ENCODE results near the gene B2M.
"Not testable (repeated sequence)": the region's sequence is repeated elsewhere in the genome, so short reads cannot be mapped to it uniquely, and the experiment has no call there.

B2M gene

GRCh38 chr15:44700676-44701075, 10.6 kb upstream of the B2M start:
- not testable (repeated sequence) for DNase-seq

DNA sequence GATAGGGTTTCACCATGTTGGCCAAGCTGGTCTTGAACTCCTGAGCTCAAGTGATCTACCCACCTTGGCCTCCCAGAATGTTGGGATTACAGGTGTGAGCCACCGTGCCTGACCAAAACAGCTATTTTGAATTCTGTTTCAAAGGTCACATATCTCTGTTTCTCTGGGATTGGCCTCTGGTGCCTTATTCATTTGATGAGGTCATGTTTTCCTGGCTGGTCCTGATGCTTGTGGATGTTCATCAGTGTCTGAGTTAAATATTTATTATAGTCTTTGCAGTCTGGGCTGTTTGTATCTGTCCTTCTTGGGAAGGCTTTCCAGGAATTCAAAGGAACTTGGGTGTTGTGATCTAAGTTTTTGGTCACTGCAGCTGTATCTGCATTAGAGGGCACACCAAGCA, 5.3 kb upstream of the B2M start:
- DNase-seq: no peak

DNA sequence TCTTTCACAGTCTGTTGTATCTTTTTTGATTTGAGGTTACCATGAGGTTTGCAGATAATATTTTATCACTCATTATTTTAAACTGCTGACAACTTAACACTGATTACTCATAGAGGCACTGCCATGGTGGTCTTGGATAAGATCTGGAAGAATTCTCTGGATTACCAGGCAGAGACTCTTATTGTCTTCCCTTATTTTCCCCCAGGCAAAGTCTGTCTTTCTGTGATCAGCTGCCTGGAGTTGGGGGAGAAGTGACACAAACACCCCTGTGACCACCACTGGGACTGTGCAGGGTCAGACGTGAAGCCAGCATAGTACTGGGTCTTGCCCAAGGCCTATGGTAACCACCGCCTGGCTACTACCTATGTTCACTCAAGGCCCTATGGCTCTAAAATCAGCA, 4.9 kb upstream of the B2M start:
- DNase-seq: no peak

DNA sequence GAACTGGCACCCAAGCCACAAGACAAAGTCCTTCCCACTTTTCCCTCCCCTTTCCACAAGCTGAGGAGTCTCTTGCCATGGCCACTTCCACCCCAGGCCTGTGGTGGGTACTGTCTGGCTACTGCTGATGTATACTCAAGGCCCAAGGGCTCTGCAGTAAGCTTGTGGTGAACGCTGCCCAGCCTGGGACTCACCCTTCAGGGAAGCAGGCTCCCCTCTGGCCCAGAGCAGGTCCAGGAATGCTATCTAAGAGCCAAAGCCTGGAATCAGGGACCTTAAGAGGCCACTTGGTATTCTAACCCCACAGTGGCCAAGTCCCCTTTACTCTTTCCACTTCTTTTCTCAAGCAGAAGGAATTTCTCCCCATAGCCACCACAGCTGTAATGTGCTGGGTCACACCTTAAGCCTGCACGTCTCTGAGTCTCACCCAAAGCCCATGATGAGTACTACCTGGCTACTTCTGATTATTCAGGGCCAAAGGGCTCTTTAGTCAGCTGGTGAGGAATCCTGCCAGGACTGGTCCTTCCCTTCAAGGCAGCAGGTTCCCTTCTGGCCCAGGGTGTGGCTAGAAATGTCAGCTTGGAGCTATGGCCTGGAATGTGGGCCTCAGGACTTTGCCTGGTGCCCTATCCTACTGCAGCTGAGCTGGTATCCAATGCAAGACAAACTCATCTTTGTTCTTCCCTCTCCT, 4.2 kb upstream of the B2M start:
- DNase-seq: no peak

GRCh38 chr15:44710236-44711095, 851 bp upstream of the B2M start:
- no peak for DNase-seq

- DNase-seq: peak in 1 of 2 donors; percentile 48
These were observed 527 bp downstream of the B2M start for GRCh38 chr15:44711743-44712345.

- peak in 1 of 2 donors; percentile 52 for DNase-seq
These were observed 1.2 kb downstream of the B2M start for GRCh38 chr15:44712346-44713005.

- no peak for DNase-seq
These were observed 2.0 kb downstream of the B2M start for GRCh38 chr15:44713006-44713966.

- DNase-seq: no peak
These were observed 4.0 kb downstream of the B2M start for GRCh38 chr15:44715142-44715796.

- DNase-seq: no peak
These were observed 4.5 kb downstream of the B2M start for GRCh38 chr15:44715797-44716334.

DNA sequence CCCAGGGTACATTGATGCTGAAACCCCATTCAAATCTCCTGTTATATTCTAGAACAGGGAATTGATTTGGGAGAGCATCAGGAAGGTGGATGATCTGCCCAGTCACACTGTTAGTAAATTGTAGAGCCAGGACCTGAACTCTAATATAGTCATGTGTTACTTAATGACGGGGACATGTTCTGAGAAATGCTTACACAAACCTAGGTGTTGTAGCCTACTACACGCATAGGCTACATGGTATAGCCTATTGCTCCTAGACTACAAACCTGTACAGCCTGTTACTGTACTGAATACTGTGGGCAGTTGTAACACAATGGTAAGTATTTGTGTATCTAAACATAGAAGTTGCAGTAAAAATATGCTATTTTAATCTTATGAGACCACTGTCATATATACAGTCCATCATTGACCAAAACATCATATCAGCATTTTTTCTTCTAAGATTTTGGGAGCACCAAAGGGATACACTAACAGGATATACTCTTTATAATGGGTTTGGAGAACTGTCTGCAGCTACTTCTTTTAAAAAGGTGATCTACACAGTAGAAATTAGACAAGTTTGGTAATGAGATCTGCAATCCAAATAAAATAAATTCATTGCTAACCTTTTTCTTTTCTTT, 5.8 kb downstream of the B2M start:
- no peak for DNase-seq

DNA sequence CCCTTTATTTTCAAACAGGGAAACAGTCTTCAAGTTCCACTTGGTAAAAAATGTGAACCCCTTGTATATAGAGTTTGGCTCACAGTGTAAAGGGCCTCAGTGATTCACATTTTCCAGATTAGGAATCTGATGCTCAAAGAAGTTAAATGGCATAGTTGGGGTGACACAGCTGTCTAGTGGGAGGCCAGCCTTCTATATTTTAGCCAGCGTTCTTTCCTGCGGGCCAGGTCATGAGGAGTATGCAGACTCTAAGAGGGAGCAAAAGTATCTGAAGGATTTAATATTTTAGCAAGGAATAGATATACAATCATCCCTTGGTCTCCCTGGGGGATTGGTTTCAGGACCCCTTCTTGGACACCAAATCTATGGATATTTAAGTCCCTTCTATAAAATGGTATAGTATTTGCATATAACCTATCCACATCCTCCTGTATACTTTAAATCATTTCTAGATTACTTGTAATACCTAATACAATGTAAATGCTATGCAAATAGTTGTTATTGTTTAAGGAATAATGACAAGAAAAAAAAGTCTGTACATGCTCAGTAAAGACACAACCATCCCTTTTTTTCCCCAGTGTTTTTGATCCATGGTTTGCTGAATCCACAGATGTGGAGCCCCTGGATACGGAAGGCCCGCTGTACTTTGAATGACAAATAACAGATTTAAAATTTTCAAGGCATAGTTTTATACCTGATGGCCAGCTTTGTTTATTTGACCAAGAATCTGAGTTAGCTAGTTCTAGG, 7.0 kb downstream of the B2M start:
- DNase-seq: no peak

- no peak for DNase-seq
These were observed 7.6 kb downstream of the B2M start for GRCh38 chr15:44718927-44719292.

- peak; percentile 56 to 60 for DNase-seq
These were observed 8.1 kb downstream of the B2M start for GRCh38 chr15:44719293-44719999.

DNA sequence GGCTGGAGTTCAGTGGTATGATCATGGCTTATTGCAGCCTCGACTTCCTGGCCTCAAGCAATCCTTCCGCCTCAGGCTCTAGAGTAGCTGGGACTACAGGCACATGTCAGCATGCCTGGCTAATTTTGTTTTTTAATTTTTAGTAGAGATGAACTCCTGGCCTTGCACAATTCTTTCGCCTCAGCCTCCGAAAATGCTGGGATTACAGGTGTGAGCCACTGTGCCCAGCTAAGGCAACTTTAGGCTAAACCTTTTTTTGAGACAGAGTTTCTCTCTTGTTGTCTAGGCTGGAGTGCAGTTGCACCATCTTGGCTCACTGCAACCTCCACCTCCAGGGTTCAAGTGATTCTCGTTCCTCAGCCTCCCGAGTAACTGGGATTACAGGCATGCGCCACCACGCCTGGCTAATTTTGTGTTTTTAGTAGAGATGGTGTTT, 8.7 kb downstream of the B2M start:
- not testable (repeated sequence) for DNase-seq

GRCh38 chr15:44720460-44721176, 9.3 kb downstream of the B2M start:
- no peak for DNase-seq

DNA sequence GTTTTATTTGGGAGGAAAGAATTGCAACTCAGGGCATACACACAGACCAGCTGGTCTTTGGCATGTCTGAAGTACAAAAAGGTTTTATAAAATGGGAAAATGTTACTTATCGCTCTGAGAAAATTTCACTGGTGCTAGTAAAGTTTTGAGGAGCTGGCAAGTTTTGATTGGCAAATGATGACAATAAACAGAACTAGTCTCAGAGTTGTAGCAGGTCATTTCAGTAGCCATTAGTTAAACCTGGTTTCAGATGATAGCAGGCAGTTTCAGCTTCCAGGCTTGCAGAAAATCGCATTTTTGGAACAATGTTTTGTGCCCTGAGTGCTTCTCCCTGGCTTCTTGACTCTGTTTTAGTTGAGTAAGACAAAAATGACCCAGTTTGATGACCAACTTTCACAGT, 10.7 kb downstream of the B2M start:
- DNase-seq: no peak

DNA sequence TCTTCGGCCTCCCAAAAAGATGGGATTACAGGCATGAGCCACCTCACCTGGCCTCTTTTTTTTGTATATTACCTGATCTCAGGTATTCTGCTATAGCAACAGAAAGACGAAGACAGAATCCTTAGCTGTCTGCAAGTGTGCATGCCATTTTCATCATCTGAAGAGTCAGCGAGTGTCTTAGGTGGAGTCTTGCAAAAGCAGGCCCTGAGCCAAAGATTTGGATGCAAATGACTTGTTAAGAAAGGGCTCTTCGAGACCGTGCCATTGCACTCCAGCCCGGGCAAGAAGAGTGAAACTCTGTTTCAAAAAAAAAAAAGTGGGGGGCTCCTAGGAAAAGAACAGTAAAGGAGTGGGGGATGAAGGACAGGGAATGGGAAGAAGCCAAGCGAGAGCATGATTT, 14.8 kb downstream of the B2M start:
- no peak for DNase-seq

All from stimulated activated CD4-positive, alpha-beta T cell treated with anti-CD3 and anti-CD28 coated beads, Interleukin-2, amount 100 ng/mL, for 48 hours (primary cell).